PC-9 (cell line): ENCODE data around the gene CTAG2.

Experiments used
- EZH2 ChIP-seq: fragments of 200-600 bp; sonication (generic); IDR thresholded peaks from 2 replicates; pipeline ENCODE4 v1.8.0; 2017; ENCODE audit warnings: antibody characterized with exemption, low read depth
- TF ChIP-seq, protein P1 (sequence below): fragments of 200-600 bp; sonication (generic); conservative IDR thresholded peaks from 2 replicates; pipeline ENCODE4 v1.6.1; 2017; ENCODE audit warnings: mixed run types, antibody characterized with exemption, mild to moderate bottlenecking, moderate library complexity

GRCh38 chrX:154602226-154602625 is 51.2 kb downstream of the CTAG2 start:
- TF ChIP-seq, protein P1, sequence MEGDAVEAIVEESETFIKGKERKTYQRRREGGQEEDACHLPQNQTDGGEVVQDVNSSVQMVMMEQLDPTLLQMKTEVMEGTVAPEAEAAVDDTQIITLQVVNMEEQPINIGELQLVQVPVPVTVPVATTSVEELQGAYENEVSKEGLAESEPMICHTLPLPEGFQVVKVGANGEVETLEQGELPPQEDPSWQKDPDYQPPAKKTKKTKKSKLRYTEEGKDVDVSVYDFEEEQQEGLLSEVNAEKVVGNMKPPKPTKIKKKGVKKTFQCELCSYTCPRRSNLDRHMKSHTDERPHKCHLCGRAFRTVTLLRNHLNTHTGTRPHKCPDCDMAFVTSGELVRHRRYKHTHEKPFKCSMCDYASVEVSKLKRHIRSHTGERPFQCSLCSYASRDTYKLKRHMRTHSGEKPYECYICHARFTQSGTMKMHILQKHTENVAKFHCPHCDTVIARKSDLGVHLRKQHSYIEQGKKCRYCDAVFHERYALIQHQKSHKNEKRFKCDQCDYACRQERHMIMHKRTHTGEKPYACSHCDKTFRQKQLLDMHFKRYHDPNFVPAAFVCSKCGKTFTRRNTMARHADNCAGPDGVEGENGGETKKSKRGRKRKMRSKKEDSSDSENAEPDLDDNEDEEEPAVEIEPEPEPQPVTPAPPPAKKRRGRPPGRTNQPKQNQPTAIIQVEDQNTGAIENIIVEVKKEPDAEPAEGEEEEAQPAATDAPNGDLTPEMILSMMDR, result no peak
- TF ChIP-seq EZH2, result no peak
